Osteoblast (primary cell): Measurements from ENCODE around the gene TSSC4. TPM values are rescaled to one million over a fixed set of nuclear protein-coding genes. Genes with fewer than 3 reads are reported as not detected.
A peak's percentile ranks its signal among the peaks of the same experiment; 100 is the strongest.

ENCODE experiments used
- DNase-seq: peaks from one replicate; pipeline ENCODE4 v3.0.0; 2011; ENCODE audit warnings: low spot score, mixed read lengths; ENCODE audit not compliant: insufficient read length; ENCODE audit errors: missing footprints
- H2AFZ ChIP-seq: 2 replicates; pipeline ENCODE4 v1.6.0; 2011; ENCODE audit warnings: mild to moderate bottlenecking, low read length
- H3K27ac ChIP-seq: 2 replicates; pipeline ENCODE4 v1.5.1; 2011; ENCODE audit warnings: mild to moderate bottlenecking, low read depth, low read length, moderate library complexity
- H3K27me3 ChIP-seq: 2 replicates; pipeline ENCODE4 v1.6.0; 2012; ENCODE audit warnings: mild to moderate bottlenecking, control low read depth, inconsistent platforms, low read length, moderate library complexity; ENCODE audit not compliant: insufficient read depth
- H3K36me3 ChIP-seq: 2 replicates; pipeline ENCODE4 v1.5.1; 2011; ENCODE audit warnings: mild to moderate bottlenecking, low read length, control low read depth, moderate library complexity; ENCODE audit not compliant: insufficient read depth
- H3K4me1 ChIP-seq: 2 replicates; pipeline ENCODE4 v1.5.1; 2011; ENCODE audit warnings: mild to moderate bottlenecking, low read length, control low read depth, moderate library complexity; ENCODE audit not compliant: insufficient read depth
- H3K4me2 ChIP-seq: 2 replicates; pipeline ENCODE4 v1.6.0; 2011; ENCODE audit warnings: mild to moderate bottlenecking, low read length; ENCODE audit not compliant: insufficient read depth
- H3K4me3 ChIP-seq: fragments of 200-600 bp; sonication (generic); 3 replicates; pipeline ENCODE4 v1.5.1; 2012; ENCODE audit warnings: mild to moderate bottlenecking, low read length, inconsistent platforms; ENCODE audit not compliant: insufficient read depth
- H3K79me2 ChIP-seq: 2 replicates; pipeline ENCODE4 v1.6.0; 2012; ENCODE audit warnings: mild to moderate bottlenecking, low read length, control low read depth, inconsistent platforms; ENCODE audit not compliant: insufficient read depth
- H3K9me3 ChIP-seq: 2 replicates; pipeline ENCODE4 v1.5.1; 2011; ENCODE audit warnings: low read depth, low read length, control low read depth
- H4K20me1 ChIP-seq: 2 replicates; pipeline ENCODE4 v1.6.0; 2012; ENCODE audit warnings: mild to moderate bottlenecking, low read length, control low read depth; ENCODE audit not compliant: insufficient read depth
- total RNA-seq: library from RNA; depleted of rRNA; stranded (reverse); fragments of >200 nt; gene quantifications from 2 replicates; pipeline ENCODE4 v1.2.3, GENCODE V29; 2012
- TF ChIP-seq, protein P1 (sequence below): IDR thresholded peaks from 2 replicates; pipeline ENCODE4 v1.5.1; 2011; ENCODE audit warnings: mild to moderate bottlenecking, low read depth, low read length, moderate library complexity; ENCODE audit errors: extremely low read depth

The TSSC4 gene
- total RNA-seq, 1 donor: 46.7 TPM

GRCh38 chr11:2375964-2376551 lies 24.5 kb upstream of the TSSC4 start:
- Histone ChIP-seq H4K20me1 (peaks cover 34% of the 10 kb centered on the region), H3K36me3 (no peaks in the 10 kb centered on the region), H3K27ac (no peak overlapping the region), H3K79me2 (peaks cover 36% of the 10 kb centered on the region), H3K4me3 (no peak overlapping the region), H3K27me3 (no peaks in the 10 kb centered on the region), H2AFZ (no peak overlapping the region), H3K4me2 (no peak overlapping the region), H3K9me3 (no peaks in the 10 kb centered on the region), H3K4me1 (peaks cover 16% of the 10 kb centered on the region)
- TF ChIP-seq, protein P1, sequence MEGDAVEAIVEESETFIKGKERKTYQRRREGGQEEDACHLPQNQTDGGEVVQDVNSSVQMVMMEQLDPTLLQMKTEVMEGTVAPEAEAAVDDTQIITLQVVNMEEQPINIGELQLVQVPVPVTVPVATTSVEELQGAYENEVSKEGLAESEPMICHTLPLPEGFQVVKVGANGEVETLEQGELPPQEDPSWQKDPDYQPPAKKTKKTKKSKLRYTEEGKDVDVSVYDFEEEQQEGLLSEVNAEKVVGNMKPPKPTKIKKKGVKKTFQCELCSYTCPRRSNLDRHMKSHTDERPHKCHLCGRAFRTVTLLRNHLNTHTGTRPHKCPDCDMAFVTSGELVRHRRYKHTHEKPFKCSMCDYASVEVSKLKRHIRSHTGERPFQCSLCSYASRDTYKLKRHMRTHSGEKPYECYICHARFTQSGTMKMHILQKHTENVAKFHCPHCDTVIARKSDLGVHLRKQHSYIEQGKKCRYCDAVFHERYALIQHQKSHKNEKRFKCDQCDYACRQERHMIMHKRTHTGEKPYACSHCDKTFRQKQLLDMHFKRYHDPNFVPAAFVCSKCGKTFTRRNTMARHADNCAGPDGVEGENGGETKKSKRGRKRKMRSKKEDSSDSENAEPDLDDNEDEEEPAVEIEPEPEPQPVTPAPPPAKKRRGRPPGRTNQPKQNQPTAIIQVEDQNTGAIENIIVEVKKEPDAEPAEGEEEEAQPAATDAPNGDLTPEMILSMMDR: no peak
- DNase-seq: peak; percentile 22

DNA sequence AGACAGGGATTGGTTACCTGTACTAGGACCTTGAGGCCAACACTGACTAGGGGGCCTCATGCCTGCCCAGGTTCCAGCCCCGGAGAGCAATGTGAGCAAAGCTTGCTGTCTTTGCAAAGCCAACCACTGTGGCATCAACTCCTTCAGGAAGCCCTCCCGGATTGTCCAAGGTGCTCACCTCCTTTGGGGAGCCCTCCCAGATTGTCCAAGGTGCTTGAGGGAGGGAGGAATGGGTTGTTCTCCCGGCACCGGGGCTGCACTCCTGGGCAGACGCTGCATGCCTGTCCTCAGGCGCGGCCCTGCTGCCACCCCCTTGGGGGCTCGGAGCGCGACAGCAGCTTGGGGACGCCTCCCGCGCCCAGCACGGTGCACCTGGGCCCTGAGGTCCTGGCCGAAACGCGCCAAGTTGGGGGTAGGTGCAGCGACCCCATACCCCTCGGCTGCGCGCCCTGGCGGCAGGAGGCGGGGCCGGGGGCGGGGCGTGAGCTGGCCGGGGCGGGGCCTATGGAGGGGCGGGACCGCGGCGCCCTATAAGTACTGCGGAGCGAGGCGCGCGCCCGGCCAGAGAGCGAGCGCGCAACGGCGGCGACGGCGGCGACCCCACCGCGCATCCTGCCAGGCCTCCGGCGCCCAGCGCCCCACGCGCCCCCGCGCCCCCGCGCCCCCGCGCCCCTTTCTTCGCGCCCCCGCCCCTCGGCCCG lies 23.6 kb upstream of the TSSC4 start, which contains the start of gene CD81:
CD81 (plus strand) TSS at position 560 of the 701 bp plus-strand sequence. CDS start 240 bp downstream, outside the sequence.
- Histone ChIP-seq H4K20me1 (peaks cover 43% of the 10 kb centered on the region), H3K4me1 (peaks cover 16% of the 10 kb centered on the region), H3K79me2 (peaks cover 44% of the 10 kb centered on the region), H3K27me3 (no peaks in the 10 kb centered on the region), H3K27ac (peak within 1 kb of the TSS; percentile 77), H3K9me3 (no peaks in the 10 kb centered on the region), H3K36me3 (peaks cover 3% of the 10 kb centered on the region), H2AFZ (peak within 1 kb of the TSS; percentile 41), H3K4me2 (peak within 1 kb of the TSS; percentile 89), H3K4me3 (peak within 1 kb of the TSS; percentile 93)
- DNase-seq: peak; percentile 94
- TF ChIP-seq, protein P1: no peak

DNA sequence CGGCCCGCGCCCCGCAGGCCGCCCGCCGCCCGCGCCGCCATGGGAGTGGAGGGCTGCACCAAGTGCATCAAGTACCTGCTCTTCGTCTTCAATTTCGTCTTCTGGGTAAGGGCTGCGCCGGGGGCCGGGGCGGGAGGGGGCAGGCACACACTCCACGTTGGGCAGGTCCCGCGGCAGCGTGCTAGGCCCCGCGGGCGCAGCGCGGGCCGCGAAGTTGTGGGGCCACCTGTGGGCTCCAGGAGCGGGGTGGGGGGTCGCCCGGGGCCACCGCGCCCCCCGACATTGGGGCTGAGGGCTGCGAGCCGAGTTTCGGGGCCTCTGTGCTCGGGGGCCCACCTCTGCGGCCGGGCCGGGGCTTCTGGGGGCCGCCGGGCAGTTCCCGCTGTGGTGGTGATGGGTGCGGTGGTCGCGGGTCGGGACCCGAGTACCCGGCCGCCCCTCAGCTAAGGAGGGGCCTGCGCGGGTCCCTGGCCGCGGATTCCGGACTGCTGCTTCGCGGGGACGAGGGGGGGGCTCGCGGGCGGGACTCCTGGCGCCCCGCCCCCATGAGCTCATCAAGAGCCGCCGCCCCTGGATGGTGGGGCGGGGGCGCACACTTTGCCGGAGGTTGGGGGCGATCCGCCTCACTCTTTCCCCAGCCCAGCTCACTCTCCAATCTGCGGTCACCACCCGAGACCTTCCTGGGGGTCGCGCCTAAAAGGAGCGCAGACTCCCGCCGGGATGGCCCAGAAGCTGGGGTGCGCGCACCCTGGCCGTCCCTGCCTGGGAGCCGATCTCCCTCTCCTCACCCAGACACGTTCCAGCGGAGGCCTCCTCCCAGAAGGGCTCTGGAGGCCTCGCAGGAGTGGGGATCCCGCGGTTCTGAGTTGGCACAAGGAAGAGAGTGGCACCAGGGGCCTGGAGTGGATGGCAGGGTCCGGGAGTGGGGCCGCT lies 22.8 kb upstream of the TSSC4 start:
- peak overlapping the region; percentile 41 for H2AFZ ChIP-seq

More for the DNA sequence above, 22.8 kb upstream of the TSSC4 start:
- peak; percentile 99 for DNase-seq
- Histone ChIP-seq H3K79me2 (peaks cover 53% of the 10 kb centered on the region), H3K9me3 (no peaks in the 10 kb centered on the region), H3K4me1 (peaks cover 16% of the 10 kb centered on the region), H4K20me1 (peaks cover 52% of the 10 kb centered on the region), H3K4me2 (peak overlapping the region; percentile 89), H3K4me3 (peak overlapping the region; percentile 93), H3K36me3 (peaks cover 3% of the 10 kb centered on the region), H3K27ac (peak overlapping the region; percentile 77), H3K27me3 (no peaks in the 10 kb centered on the region)
- TF ChIP-seq, protein P1: no peak
